Thoracic aorta endothelial cell (primary cell): ENCODE results near the gene DERL3. TPM values are rescaled to one million over a fixed set of nuclear protein-coding genes. Genes with fewer than 3 reads are reported as not detected.

Source experiments
- small RNA-seq: library from RNA; depleted of rRNA; stranded (forward); fragments of <200 nt; gene quantifications from one replicate; pipeline ENCODE3, GENCODE V24; 2012
- total RNA-seq: library from RNA; depleted of rRNA; stranded (reverse); fragments of >200 nt; gene quantifications from 2 replicates; pipeline ENCODE4 v1.2.3, GENCODE V29; 2012

Gene DERL3
- total RNA-seq = 0.66 and 0.93 TPM in 2 replicates

GRCh38 chr22:23838681-23839468 lies at the start of gene DERL3:
Gene DERL3 (minus strand): TSS chr22:23839006. CDS start chr22:23838987, 19 bp downstream.

GRCh38 chr22:23857606-23858483 lies 19.0 kb upstream of the DERL3 start, which contains the start of gene SLC2A11:
Gene SLC2A11 (plus strand): TSS chr22:23857875. CDS start chr22:23858000, 125 bp downstream.

GRCh38 chr22:23786752-23787599 lies 51.8 kb downstream of the DERL3 start, which contains the start of gene SMARCB1:
Gene SMARCB1 (plus strand): TSS chr22:23786966. CDS start chr22:23787170, 204 bp downstream.

Small RNA genes within 50 kb of the gene (small RNA-seq; reads per million reads assigned to genes)
- not detected for gene RN7SL268P

Other genes starting within 250 kb of the DERL3 start
- not detected in 2 replicates for gene DRICH1, start 206.7 kb downstream of the DERL3 start, total RNA-seq
- not detected in 2 replicates for gene RGL4, start 148.0 kb downstream of the DERL3 start, total RNA-seq
- gene ZNF70, start 87.9 kb downstream of the DERL3 start, total RNA-seq = 5.6 and 6.3 TPM in 2 replicates
- gene VPREB3, start 84.6 kb downstream of the DERL3 start, total RNA-seq = not detected in 2 replicates
- 0.13 and 0.36 TPM in 2 replicates for gene C22orf15, start 76.0 kb downstream of the DERL3 start, total RNA-seq
- 12.6 and 15.6 TPM in 2 replicates for gene CHCHD10, start 71.0 kb downstream of the DERL3 start, total RNA-seq
- 4.8 and 5.3 TPM in 2 replicates for gene MMP11, start 66.2 kb downstream of the DERL3 start, total RNA-seq
- gene SMARCB1, start 52.0 kb downstream of the DERL3 start, total RNA-seq = 74.9 and 78.7 TPM in 2 replicates
- 5.6 and 7.0 TPM in 2 replicates for gene SLC2A11, start 18.9 kb upstream of the DERL3 start, total RNA-seq
- 129 and 229 TPM in 2 replicates for gene MIF, start 55.4 kb upstream of the DERL3 start, total RNA-seq
- gene GSTT2B, start 122.2 kb upstream of the DERL3 start, total RNA-seq = 7.1 and 11.4 TPM in 2 replicates
- 0.86 and 2.1 TPM in 2 replicates for gene DDTL, start 127.9 kb upstream of the DERL3 start, total RNA-seq
- 81.8 and 91.3 TPM in 2 replicates for gene DDT, start 135.4 kb upstream of the DERL3 start, total RNA-seq
- 1.3 TPM in 1 of 2 replicates, not detected in the other for gene GSTT2, start 141.1 kb upstream of the DERL3 start, total RNA-seq
- not detected in 2 replicates for gene GSTT4, start 166.4 kb upstream of the DERL3 start, total RNA-seq
- gene CABIN1, start 172.3 kb upstream of the DERL3 start, total RNA-seq = 43.0 and 55.3 TPM in 2 replicates